Fibroblast of the aortic adventitia (primary cell): ENCODE data around the gene C2orf81. TPM values are rescaled to one million over a fixed set of nuclear protein-coding genes. Genes with fewer than 3 reads are reported as not detected.
A peak's percentile ranks its signal among the peaks of the same experiment; 100 is the strongest.

Source experiments
- DNase-seq: peaks from one replicate; pipeline ENCODE4 v3.0.0-alpha.2; 2010; ENCODE audit warnings: low read depth
- H3K4me3 ChIP-seq: 2 replicates; pipeline ENCODE4 v1.5.1; 2011; ENCODE audit warnings: low read depth, mild to moderate bottlenecking, control low read depth, low read length, moderate library complexity
- CTCF ChIP-seq: IDR thresholded peaks from 2 replicates; pipeline ENCODE4 v1.5.1; 2011; ENCODE audit warnings: mild to moderate bottlenecking, low read length, control low read depth, inconsistent platforms; ENCODE audit not compliant: insufficient read depth
- total RNA-seq: library from RNA; depleted of rRNA; stranded (reverse); fragments of >200 nt; gene quantifications from 2 replicates; pipeline ENCODE4 v1.2.3, GENCODE V29; 2012; ENCODE audit warnings: low replicate concordance

C2orf81 gene
- total RNA-seq, 1 donor = 2.8 TPM

GRCh38 chr2:74373985-74374384, 47.4 kb downstream of the C2orf81 start:
- no peak for DNase-seq
- peak overlapping the region; percentile 64 for H3K4me3 ChIP-seq
- TF ChIP-seq CTCF = no peak

GRCh38 chr2:74373221-74373676, 48.2 kb downstream of the C2orf81 start:
- DNase-seq = peak; percentile 70

GRCh38 chr2:74372674-74373073, 48.7 kb downstream of the C2orf81 start:
- TF ChIP-seq CTCF = no peak
- peak; percentile 31 for DNase-seq
- no peak overlapping the region for H3K4me3 ChIP-seq

More at GRCh38 chr2:74373221-74373676, 48.2 kb downstream of the C2orf81 start:
- no peak for TF ChIP-seq CTCF
- no peak overlapping the region for H3K4me3 ChIP-seq

GRCh38 chr2:74371421-74371820, 50.0 kb downstream of the C2orf81 start:
- no peak for DNase-seq
- TF ChIP-seq CTCF = no peak

GRCh38 chr2:74369976-74370375, 51.4 kb downstream of the C2orf81 start:
- DNase-seq = no peak
- no peak for TF ChIP-seq CTCF
- H3K4me3 ChIP-seq = no peak overlapping the region

More at GRCh38 chr2:74371421-74371820, 50.0 kb downstream of the C2orf81 start:
- no peak overlapping the region for H3K4me3 ChIP-seq

- TF ChIP-seq CTCF = no peak
- no peak overlapping the region for H3K4me3 ChIP-seq
- no peak for DNase-seq
Observed at GRCh38 chr2:74368499-74368898, 52.9 kb downstream of the C2orf81 start.

GRCh38 chr2:74367789-74368188, 53.6 kb downstream of the C2orf81 start:
- no peak overlapping the region for H3K4me3 ChIP-seq
- no peak for TF ChIP-seq CTCF
- DNase-seq = no peak
